ENCODE measurements around the gene ILK.
A peak's percentile ranks its signal among the peaks of the same experiment; 100 is the strongest.

ILK gene

DNA sequence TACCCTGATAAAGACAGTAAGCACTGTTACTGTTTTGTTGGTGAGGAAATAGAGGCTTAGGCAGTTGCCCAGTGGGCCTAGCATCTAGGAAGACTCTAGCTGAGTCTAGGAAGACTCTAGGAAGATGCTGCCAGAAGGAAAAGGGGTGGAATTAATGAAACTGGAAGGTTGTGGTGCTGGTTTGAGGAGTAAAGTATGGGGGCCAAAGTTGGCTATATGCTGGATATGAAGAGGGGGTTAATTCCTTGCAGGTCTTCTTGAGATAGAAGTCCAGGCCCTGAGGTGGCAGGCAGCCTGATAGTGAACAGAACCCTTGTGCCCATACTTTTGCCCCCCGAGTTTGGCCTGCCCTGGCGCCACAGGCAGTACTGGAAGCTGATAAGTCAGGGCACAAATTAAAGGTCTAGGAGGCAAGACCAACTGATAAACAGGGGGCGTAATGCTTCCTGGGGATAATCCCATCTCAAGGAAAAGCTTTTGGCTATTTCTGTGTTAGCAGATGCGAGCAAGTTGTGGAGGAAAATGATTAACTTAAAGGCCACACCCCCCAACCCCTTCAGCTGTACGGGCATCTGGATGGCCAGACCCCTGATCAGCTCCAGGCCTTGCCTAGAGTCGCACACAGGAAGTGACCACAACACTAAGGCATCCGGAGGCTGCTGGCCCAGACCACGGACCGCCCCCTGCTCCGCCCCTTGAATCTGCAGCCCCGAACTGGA lies 3.1 kb downstream of the ILK start:
- peak; percentile 50 to 59 for DNase-seq (ENCODE audit: low read depth in 2 of 2)

DNA sequence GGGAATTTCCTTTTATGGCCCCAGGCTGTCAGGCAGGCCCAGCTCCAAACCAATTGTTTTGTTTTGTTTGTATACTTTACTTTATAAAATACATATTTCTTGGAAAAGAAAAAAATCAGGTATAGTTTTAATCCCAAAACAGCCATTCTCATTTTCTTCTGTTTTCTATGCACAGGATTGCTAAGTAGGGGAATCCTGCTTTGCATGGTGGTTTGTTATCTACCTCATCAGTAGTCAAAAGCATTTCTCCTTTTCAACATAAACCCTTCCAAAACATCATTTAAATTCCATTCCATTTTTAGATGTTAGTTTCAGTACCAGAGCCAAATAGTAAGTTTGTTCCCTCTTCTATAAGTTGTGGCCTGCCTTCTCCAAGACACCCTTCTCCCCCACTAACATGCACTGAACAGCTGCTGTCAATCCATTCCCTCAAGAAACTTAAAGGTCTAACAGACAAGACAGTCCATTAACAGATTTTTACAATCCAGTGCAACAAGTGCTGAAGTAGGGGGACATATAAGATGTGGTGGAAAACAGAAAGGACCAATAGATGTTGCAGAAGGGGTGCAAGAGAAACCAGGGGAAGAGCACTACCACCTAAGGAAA lies 3.7 kb downstream of the ILK start:
- DNase-seq (ENCODE audit: low read depth in 2 of 2): no peak

DNA sequence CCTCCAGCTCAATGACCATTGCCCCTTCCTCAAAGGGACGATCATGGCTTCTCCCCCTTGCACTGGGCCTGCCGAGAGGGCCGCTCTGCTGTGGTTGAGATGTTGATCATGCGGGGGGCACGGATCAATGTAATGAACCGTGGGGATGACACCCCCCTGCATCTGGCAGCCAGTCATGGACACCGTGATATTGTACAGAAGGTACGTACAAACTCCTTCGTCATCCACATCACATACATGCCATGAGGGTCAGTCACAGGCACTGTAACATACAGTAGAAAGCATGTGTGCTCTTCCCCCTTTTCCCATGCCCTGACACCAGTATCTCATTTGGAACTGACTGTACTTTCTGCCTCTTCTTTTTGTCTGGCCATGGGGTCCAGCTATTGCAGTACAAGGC lies 4.4 kb downstream of the ILK start:
- no peak for DNase-seq (ENCODE audit: low read depth in 2 of 2)

DNA sequence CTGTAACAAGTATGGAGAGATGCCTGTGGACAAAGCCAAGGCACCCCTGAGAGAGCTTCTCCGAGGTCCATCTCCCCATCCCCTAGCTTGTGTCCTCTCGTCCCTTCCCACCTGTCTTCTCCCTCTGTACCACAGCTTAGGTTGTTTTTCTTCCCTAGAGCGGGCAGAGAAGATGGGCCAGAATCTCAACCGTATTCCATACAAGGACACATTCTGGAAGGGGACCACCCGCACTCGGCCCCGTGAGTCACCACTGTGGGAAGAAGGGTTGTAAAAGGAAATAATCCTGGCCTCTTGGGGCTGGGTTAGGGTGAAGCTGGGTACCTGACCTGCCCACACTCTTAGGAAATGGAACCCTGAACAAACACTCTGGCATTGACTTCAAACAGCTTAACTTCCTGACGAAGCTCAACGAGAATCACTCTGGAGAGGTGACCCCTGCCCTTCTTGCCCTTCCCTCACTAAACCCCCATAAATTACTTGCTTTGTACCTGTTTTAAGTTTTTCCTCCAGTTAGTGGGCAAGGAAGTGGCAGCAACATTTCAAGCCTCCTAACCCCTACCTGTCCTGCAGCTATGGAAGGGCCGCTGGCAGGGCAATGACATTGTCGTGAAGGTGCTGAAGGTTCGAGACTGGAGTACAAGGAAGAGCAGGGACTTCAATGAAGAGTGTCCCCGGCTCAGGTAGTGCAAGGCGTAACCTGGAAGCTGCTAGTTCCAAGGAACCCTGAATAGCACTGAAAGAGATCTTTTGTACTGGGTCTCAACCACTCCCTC lies 5.3 kb downstream of the ILK start:
- no peak for DNase-seq (ENCODE audit: low read depth in 2 of 2)

DNA sequence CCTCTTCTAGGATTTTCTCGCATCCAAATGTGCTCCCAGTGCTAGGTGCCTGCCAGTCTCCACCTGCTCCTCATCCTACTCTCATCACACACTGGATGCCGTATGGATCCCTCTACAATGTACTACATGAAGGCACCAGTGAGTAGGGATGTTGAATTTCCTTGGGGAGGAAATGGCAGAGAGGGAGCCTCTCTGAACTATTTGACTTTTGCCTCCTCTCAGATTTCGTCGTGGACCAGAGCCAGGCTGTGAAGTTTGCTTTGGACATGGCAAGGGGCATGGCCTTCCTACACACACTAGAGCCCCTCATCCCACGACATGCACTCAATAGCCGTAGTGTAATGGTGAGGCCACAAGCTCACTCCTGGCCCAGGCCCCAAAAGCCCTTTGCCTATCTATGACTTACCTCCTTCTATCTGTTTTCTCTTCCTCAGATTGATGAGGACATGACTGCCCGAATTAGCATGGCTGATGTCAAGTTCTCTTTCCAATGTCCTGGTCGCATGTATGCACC lies 6.0 kb downstream of the ILK start:
- DNase-seq (ENCODE audit: low read depth in 2 of 2): no peak

DNA sequence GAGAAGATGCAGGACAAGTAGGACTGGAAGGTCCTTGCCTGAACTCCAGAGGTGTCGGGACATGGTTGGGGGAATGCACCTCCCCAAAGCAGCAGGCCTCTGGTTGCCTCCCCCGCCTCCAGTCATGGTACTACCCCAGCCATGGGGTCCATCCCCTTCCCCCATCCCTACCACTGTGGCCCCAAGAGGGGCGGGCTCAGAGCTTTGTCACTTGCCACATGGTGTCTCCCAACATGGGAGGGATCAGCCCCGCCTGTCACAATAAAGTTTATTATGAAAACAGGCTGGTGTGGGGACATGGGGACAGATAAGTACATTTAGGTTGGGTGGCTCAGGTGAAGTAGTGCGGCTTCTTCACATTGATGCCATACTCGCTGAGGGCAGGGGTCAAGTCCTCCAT lies 7.0 kb downstream of the ILK start:
- DNase-seq (ENCODE audit: low read depth in 2 of 2): no peak

DNA sequence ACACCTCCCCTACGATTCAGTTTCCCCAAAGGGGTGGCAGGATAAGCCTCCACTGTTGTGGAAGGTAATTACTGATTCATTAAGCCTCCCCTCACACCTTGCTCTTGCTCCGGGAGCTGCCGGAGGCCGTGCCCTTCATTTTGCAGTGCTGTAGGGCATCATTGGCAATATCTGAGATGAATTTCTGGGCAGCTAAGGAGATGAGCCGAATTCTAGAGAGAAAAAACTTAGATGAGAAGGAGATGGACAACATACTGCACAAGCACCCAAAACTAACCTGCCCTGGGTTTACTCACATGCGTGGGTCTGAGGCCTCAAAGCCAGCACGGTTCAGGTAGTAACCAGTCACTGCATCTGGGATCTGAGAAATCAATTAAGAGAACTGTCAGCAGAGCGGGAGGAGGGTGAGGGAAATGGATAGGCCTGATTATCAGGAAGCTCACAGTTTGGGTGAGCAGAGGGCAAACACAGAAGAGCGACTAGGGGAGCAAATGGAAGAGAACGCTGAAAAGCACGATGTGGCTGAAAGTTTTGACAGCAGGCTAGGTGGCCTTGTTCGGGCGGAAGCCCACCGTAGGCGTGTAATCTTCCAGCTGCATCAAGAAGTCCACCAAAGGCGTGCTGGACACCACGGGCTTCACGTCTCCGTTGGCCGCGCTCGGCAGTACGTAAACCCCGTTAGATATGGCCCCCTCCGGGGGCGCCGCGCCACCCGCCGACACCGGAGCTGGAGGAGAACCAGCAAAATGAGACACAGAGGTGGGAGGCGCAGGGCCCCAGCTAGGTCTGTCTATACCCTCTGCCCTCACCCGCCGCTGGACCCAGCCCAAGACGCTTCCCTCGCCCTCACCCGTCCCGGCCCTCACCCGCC lies 7.8 kb downstream of the ILK start:
- DNase-seq (ENCODE audit: low read depth in 2 of 2): no peak

DNA sequence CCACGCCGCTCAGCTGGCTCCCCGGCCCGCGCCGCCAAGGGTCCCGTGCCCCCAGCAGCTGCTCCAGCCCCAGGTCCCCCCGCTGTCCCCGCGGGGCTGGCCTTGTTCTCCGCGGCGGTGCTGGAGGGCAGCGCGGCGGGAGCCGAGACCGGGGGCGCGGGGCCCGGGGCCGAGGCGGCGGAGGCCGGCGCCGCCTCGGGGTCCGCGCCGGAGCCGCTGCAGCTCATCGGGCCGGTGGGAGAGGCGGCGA lies 8.3 kb downstream of the ILK start:
- no peak for DNase-seq (ENCODE audit: low read depth in 2 of 2)

DNA sequence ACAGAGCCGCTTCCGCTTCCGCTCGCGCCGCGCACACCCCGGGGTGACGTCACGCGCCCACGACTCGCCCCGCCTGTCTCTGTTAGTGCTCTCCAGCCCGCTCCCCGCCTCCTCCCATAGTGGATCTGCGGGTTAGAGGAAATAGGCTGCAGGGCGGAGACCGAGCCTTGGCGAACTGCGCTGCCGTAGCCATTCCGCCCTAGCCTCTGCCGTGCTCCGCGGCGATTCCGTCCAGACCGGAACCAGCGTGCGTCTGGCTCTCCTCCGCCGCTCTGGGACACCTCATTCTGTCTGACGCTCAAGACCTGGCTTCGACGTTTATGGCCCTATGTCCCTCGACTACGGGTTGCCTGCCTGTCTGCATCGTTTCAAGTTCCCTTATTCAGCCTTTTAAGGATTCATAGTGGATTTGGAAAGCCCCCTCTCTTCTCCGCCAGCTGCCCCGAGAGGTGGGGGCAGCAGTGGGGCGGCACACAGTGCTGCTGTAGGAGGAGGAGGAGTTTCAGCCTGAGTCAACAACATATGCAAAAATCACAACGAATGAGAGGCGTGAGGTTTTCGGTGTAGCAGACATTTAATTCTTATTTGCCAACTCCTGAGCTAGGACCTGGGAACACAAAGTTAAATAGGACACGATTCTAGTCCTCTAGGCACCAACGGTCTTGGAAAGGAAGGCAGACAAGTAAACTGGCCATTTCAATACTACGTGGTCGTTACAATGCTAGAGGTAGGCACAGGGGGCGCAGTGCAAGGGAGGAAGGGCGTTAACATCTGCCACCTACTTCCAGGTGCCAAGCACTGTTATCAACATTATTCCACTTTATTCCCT lies 8.9 kb downstream of the ILK start, which contains the start of gene TAF10:
TAF10 (minus strand) TSS at position 4 of the 829 bp plus-strand sequence. CDS start 27 bp downstream, outside the sequence.
- DNase-seq (ENCODE audit: low read depth in 2 of 2): peak; percentile 92 to 93

DNA sequence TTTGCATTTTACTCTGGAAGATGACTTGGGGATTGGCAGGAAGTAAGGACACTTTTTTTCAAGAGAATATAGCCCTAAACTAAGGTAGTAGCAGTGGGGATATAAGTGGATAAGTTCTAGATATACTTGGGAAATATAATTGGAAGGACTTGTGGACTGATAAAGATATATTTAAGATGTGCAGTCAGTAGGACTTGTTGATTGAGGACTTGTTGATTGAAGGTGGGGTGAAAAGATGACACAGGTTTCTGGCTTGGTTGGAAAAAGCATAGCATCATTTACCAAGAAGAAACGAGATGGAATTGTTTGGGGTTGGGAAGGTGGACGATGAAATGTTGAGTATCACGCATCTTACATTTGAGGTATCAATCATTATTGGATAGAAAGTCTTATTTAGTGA lies 9.9 kb downstream of the ILK start:
- DNase-seq (ENCODE audit: low read depth in 2 of 2): no peak

DNA sequence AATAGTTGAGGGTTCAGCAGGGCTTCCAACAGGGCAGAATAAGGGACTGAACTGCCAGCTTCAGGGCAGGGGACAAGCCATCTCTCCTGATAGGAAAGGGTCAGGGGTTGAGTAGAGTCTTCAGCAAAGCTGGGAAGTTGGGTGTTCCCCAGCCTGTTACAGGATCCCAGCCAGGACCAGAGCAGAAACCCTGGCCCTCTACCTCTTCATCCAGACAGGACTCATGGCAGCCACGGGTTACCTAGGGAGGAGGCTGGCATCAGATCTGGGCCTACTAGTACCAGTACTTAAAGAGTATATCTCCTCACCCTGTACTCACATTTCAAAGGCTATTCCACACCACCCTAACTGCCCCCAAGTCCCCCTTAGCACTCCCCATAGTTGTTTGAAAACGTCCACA lies 10.9 kb downstream of the ILK start:
- DNase-seq (ENCODE audit: low read depth in 2 of 2): no peak

DNA sequence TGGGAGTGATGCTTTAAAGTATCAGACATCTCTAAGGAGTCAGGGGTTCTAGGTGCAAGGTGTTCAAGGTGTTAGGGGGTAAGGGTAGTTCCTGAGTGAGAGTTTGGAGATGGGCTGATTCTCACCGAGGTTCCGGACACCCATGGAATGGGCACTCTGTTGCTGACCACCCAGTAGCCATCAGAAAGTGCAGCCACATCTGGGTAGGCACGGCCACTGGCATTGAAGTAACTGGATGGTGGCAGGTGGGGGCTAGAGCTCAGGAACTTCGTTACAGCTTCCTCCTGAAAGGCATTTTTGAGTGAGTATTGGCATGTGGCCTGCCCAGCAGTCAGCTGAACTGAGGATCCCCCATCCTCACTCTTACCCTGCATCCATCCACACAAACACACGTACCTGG lies 11.5 kb downstream of the ILK start:
- DNase-seq (ENCODE audit: low read depth in 2 of 2): no peak

DNA sequence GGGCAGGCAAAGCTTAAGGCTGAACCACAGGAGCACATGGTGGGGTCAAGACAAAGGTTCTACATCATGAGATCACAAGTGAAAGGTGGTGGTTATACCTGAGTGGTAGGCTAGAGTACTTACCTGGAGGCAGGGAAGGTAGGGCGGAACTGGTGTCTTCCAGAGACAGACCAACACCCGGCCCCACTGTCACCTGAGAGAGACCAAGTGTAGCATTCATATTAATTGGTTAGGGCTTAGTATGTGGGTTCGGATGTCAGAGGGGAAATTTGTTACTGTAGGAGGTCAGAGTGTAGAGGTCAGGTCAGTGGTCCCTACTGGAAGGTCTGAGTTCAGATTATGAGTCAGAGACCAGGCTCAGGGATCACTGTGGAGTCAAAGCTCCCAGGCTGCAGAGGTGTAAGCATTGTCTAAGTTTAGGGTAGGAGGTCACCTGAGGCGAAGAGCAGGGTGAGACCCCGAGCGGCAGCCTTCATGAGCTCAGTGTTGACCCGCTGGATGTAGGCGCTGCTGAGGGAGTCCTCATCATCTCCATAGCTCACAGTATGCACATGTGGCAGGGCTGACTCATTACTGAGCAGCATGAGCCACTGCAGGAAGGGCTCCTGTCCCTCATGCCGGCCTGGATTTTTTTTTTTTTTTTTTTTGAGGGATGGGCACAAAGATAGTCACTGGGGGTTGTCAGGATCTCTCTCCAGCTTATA lies 12.5 kb downstream of the ILK start:
- no peak for DNase-seq (ENCODE audit: low read depth in 2 of 2)

DNA sequence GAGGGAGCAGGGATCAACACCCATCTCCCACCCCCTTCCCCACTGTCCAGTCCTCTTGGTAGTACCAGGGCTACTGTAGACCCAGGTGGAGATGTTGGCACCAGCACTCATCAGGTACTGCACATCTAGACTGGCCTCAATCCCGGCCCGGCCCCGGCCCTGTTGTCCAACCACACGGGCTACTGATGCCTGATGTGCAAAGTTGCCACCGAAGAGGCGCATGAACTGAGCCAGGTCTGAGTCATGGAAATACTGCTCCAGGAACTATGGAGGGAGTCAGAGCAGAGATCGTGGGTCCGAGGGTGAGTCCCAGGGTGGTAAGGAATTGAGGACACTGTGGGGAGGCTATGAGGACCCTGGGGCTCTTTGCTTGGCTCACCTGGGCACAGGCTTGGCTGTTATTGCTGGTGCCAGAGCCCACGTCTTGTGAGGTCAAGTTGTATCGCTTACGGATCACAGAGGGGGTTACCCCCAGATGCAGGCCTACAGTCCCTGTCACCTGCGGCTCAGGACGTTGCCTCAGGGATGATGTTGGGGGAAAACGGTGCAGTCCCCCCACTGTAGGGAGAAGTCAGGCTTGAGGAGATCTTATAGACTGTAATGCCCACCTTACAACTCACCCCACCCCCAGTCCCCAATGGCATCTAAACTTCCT lies 13.1 kb downstream of the ILK start:
- no peak for DNase-seq (ENCODE audit: low read depth in 2 of 2)

DNA sequence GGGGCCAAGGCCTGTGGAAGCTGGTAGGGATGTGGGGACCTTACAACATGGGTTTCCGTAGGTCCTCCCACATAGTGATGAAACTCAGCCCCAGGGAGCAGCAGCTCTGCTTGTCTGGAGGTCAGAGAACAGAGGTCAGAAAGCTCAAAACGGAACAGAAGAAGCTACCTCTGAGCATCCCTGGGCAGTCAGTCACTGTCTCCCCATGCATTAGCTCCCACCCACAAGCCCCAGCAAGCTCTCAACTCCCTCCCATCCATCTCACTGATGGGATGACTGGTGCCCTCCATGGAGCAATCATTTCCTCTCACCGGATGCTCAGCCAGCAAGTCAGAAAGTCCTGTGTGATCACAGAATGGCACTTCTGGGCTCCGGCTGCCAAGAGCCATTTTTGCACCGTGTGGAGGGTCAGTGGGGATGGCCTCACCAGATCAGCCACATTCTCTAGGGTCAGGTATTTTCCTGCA lies 13.8 kb downstream of the ILK start:
- DNase-seq (ENCODE audit: low read depth in 2 of 2): no peak

DNA sequence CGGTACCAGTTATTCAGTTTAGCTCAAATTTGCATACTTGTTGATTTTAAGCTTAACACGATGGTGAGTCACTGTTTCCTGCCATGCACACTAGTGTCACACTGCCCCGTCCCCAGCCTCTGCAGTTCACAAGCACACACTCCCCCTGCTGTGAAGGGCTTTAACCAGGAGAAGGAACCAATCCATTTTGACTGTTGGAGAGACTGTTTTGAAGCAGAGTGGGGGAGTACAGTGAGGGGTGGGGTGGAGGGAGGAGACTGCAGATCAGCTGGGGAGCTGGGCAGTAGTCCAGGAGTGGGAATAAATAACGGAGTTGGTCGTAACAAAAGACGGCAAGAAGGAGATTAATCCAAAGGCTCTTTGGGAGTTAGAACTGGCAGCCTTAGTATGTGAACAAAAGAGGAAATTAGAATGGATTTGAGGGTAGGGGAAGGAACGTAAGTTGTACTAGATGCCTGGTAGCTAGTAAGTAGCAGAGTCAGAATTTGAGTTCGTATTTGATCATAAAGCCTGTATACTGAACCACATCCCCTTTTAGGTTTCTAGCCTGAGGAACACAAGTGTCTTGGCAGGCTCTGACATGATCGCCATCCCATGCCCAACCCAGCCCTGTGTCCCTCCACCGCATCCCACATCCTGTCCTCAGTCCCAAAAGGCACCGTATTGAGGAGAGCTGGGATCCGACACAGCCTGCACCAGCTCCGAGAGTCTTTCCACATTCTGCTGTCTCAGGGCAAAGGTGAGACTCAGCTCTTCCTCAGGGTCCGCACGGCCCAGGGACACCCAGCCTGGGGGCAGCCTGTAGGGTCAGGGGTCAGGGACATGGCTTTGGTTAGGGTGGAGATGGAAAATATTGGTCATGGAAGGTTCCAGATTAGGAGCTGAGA lies 14.8 kb downstream of the ILK start:
- DNase-seq (ENCODE audit: low read depth in 2 of 2): peak in 1 of 2 donors; percentile 36

DNA sequence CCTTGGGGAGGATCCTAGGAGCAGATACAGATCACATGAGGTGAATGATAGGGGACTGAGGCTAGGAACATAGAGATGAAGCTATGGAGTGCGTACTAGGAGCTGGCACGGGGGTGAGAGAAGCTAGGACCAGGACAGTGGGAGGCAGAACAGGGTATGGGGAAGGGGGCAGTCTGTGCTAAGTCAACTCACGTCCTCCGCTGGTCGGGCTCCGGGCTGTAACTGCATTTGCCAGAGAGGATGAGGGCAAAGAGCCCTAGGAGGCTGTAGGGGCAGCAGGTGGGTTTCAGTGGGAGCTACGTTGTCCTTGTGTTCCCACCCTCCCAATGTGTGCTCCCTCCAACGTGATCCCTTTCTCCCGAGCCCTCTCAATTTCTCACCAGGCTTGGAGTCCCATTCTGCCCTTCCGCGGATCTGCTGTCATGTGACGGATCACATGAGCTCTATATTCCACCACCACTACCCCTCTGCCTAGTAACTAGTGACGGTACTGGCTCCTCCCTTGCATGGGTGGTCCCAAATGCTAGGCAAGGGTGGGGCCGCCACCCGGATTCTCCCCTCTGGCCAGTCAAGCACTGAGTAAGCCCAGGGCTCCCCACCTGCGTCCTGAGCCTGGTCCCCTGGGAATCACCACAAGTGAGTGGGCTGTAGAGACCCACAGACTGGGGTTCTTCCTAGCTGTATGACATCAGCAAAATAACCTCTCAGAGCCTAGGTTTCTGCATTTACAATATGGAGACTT lies 15.6 kb downstream of the ILK start, which contains the start of gene TPP1:
TPP1 (minus strand) TSS at position 419 of the 742 bp plus-strand sequence; CDS start at position 397, 22 bp downstream.
- DNase-seq (ENCODE audit: low read depth in 2 of 2): peak; percentile 72 to 79

DNA sequence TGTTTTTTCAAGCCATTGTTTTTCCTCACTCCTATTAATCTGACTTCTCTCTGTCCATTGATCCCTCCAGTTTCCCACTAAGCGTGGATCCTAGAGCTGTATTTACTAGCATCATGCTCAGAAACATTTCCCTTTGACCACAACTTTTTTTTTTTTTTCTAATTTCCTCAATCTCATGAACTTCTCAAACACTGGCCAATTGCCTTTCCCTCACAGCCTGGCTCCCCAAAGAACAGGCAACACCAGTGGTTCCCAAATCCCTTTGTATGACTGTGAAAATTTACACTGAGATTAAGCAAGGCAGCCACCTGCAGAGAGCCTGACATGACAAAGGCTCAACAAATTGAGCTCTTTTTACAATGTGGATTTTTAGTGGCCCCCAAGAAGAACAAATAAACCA lies 17.1 kb downstream of the ILK start:
- no peak for DNase-seq (ENCODE audit: low read depth in 2 of 2)
